SJCRH30 (cell line): ENCODE data around the gene SOX5. TPM values are rescaled to one million over a fixed set of nuclear protein-coding genes. Genes with fewer than 3 reads are reported as not detected.
"Not testable (repeated sequence)": the region's sequence is repeated elsewhere in the genome, so short reads cannot be mapped to it uniquely, and the experiment has no call there.

Experiments used
- DNase-seq, 2 experiments: peaks; one replicate each; pipeline ENCODE4 v3.0.0-alpha.2; 2015 to 2020
- H3K27ac ChIP-seq: fragments of 250-450 bp; sonication (Bioruptor Pico); 2 replicates; pipeline ENCODE4 v1.5.1; 2020; ENCODE audit warnings: mild to moderate bottlenecking, moderate library complexity
- H3K27me3 ChIP-seq: fragments of 250-450 bp; sonication (Bioruptor Pico); 2 replicates; pipeline ENCODE4 v1.5.1; 2020; ENCODE audit warnings: mild to moderate bottlenecking, moderate library complexity
- H3K36me3 ChIP-seq: fragments of 250-450 bp; sonication (Bioruptor Pico); 2 replicates; pipeline ENCODE4 v1.5.1; 2020; ENCODE audit warnings: mild to moderate bottlenecking, moderate library complexity
- H3K4me1 ChIP-seq: fragments of 250-450 bp; sonication (Bioruptor Pico); 2 replicates; pipeline ENCODE4 v1.5.1; 2020; ENCODE audit warnings: mild to moderate bottlenecking, moderate library complexity
- H3K4me3 ChIP-seq: fragments of 250-450 bp; sonication (Bioruptor Pico); 2 replicates; pipeline ENCODE4 v1.5.1; 2020; ENCODE audit warnings: mild to moderate bottlenecking, moderate library complexity
- H3K9me3 ChIP-seq: fragments of 250-450 bp; sonication (Bioruptor Pico); replicated peaks from 2 replicates; pipeline ENCODE4 v1.5.1; 2020; ENCODE audit warnings: mild to moderate bottlenecking, moderate library complexity
- total RNA-seq: library from RNA; depleted of rRNA; stranded (reverse); fragments of >200 nt; shearing (Covaris generic); gene quantifications from 2 replicates; pipeline ENCODE4 v1.2.3, GENCODE V29; 2014

SOX5 gene
- total RNA-seq, 1 experiment from 2014 or later, result 13.7 TPM

GRCh38 chr12:23888396-23889068, 60.9 kb downstream of the SOX5 start:
- H3K27ac ChIP-seq, result no peak overlapping the region
- no peak overlapping the region for H3K4me3 ChIP-seq
- H3K36me3 ChIP-seq, result no peaks in the 10 kb centered on the region
- DNase-seq, result no peak
- H3K4me1 ChIP-seq, result no peaks in the 10 kb centered on the region
- H3K9me3 ChIP-seq, result no peaks in the 10 kb centered on the region
- H3K27me3 ChIP-seq, result no peaks in the 10 kb centered on the region

GRCh38 chr12:23887055-23887835, 62.2 kb downstream of the SOX5 start:
- no peaks in the 10 kb centered on the region for H3K36me3 ChIP-seq
- no peaks in the 10 kb centered on the region for H3K9me3 ChIP-seq
- no peaks in the 10 kb centered on the region for H3K27me3 ChIP-seq
- no peaks in the 10 kb centered on the region for H3K4me1 ChIP-seq
- peak in 1 of 2 experiments; percentile 19 for DNase-seq
- H3K27ac ChIP-seq, result no peak overlapping the region
- no peak overlapping the region for H3K4me3 ChIP-seq

GRCh38 chr12:23885394-23885793, 64.1 kb downstream of the SOX5 start:
- no peaks in the 10 kb centered on the region for H3K4me1 ChIP-seq
- no peak overlapping the region for H3K27ac ChIP-seq
- no peak overlapping the region for H3K4me3 ChIP-seq
- H3K9me3 ChIP-seq, result no peaks in the 10 kb centered on the region
- H3K36me3 ChIP-seq, result no peaks in the 10 kb centered on the region
- DNase-seq, result no peak
- no peaks in the 10 kb centered on the region for H3K27me3 ChIP-seq

GRCh38 chr12:23884909-23885308, 64.6 kb downstream of the SOX5 start:
- Histone ChIP-seq H3K9me3 (no peaks in the 10 kb centered on the region), H3K4me1 (no peaks in the 10 kb centered on the region), H3K27me3 (no peaks in the 10 kb centered on the region), H3K36me3 (no peaks in the 10 kb centered on the region), H3K4me3 (no peak overlapping the region), H3K27ac (no peak overlapping the region)
- DNase-seq, result no peak

GRCh38 chr12:23880988-23881387, 68.5 kb downstream of the SOX5 start:
- DNase-seq, result no peak
- no peak overlapping the region for H3K4me3 ChIP-seq
- H3K36me3 ChIP-seq, result no peaks in the 10 kb centered on the region
- H3K4me1 ChIP-seq, result no peaks in the 10 kb centered on the region
- no peak overlapping the region for H3K27ac ChIP-seq
- H3K27me3 ChIP-seq, result no peaks in the 10 kb centered on the region
- 0 out of 2 replicates have a peak, but pooled peaks cover 2% of the 10 kb centered on the region for H3K9me3 ChIP-seq

GRCh38 chr12:23876618-23877017, 72.9 kb downstream of the SOX5 start:
- not testable (repeated sequence) for DNase-seq, H3K9me3 ChIP-seq, H3K36me3 ChIP-seq, H3K27me3 ChIP-seq, H3K4me3 ChIP-seq, H3K27ac ChIP-seq, H3K4me1 ChIP-seq

- no peaks in the 10 kb centered on the region for H3K27me3 ChIP-seq
- no peaks in the 10 kb centered on the region for H3K4me1 ChIP-seq
- no peak overlapping the region for H3K27ac ChIP-seq
These were observed 81.7 kb downstream of the SOX5 start for GRCh38 chr12:23867794-23868193.

GRCh38 chr12:23862701-23863100, 86.8 kb downstream of the SOX5 start:
- no peak overlapping the region for H3K27ac ChIP-seq
- no peak for DNase-seq
- H3K36me3 ChIP-seq, result no peaks in the 10 kb centered on the region

More at GRCh38 chr12:23867794-23868193, 81.7 kb downstream of the SOX5 start:
- Histone ChIP-seq H3K9me3 (no peaks in the 10 kb centered on the region), H3K36me3 (no peaks in the 10 kb centered on the region), H3K4me3 (no peak overlapping the region)
- no peak for DNase-seq

GRCh38 chr12:23860019-23860418, 89.5 kb downstream of the SOX5 start:
- 0 out of 2 replicates have a peak, but pooled peaks cover 3% of the 10 kb centered on the region for H3K9me3 ChIP-seq
- H3K4me3 ChIP-seq, result no peak overlapping the region
- H3K27me3 ChIP-seq, result no peaks in the 10 kb centered on the region
- no peaks in the 10 kb centered on the region for H3K36me3 ChIP-seq
- H3K27ac ChIP-seq, result no peak overlapping the region
- DNase-seq, result no peak
- H3K4me1 ChIP-seq, result no peaks in the 10 kb centered on the region

More at GRCh38 chr12:23862701-23863100, 86.8 kb downstream of the SOX5 start:
- Histone ChIP-seq H3K4me3 (no peak overlapping the region), H3K27me3 (no peaks in the 10 kb centered on the region), H3K9me3 (0 out of 2 replicates have a peak, but pooled peaks cover 3% of the 10 kb centered on the region), H3K4me1 (no peaks in the 10 kb centered on the region)

GRCh38 chr12:23857178-23857577, 92.3 kb downstream of the SOX5 start:
- peaks cover 3% of the 10 kb centered on the region; the same call in 1 of the 2 replicates for H3K9me3 ChIP-seq
- no peaks in the 10 kb centered on the region for H3K36me3 ChIP-seq
- H3K27ac ChIP-seq, result no peak overlapping the region
- H3K4me3 ChIP-seq, result no peak overlapping the region
- DNase-seq, result no peak
- no peaks in the 10 kb centered on the region for H3K4me1 ChIP-seq
- no peaks in the 10 kb centered on the region for H3K27me3 ChIP-seq

GRCh38 chr12:23855813-23856212, 93.7 kb downstream of the SOX5 start:
- DNase-seq, result no peak
- no peaks in the 10 kb centered on the region for H3K4me1 ChIP-seq
- H3K27me3 ChIP-seq, result no peaks in the 10 kb centered on the region
- peaks cover 3% of the 10 kb centered on the region; the same call in 1 of the 2 replicates for H3K9me3 ChIP-seq
- H3K27ac ChIP-seq, result no peak overlapping the region
- H3K4me3 ChIP-seq, result no peak overlapping the region
- no peaks in the 10 kb centered on the region for H3K36me3 ChIP-seq

GRCh38 chr12:23854598-23854997, 94.9 kb downstream of the SOX5 start:
- Histone ChIP-seq H3K9me3 (peaks cover 3% of the 10 kb centered on the region; the same call in 1 of the 2 replicates), H3K27ac (no peak overlapping the region), H3K4me3 (no peak overlapping the region), H3K27me3 (no peaks in the 10 kb centered on the region), H3K36me3 (no peaks in the 10 kb centered on the region), H3K4me1 (no peaks in the 10 kb centered on the region)
- DNase-seq, result no peak

GRCh38 chr12:23853640-23854039, 95.8 kb downstream of the SOX5 start:
- DNase-seq, result no peak
- Histone ChIP-seq H3K27me3 (no peaks in the 10 kb centered on the region), H3K27ac (no peak overlapping the region), H3K4me3 (no peak overlapping the region), H3K36me3 (no peaks in the 10 kb centered on the region), H3K4me1 (no peaks in the 10 kb centered on the region), H3K9me3 (peaks cover 3% of the 10 kb centered on the region; the same call in 1 of the 2 replicates)

- Histone ChIP-seq H3K27ac (no peak overlapping the region), H3K27me3 (no peaks in the 10 kb centered on the region), H3K4me1 (no peaks in the 10 kb centered on the region), H3K36me3 (no peaks in the 10 kb centered on the region), H3K9me3 (no peaks in the 10 kb centered on the region; the same call in 1 of the 2 replicates), H3K4me3 (no peak overlapping the region)
- DNase-seq, result no peak
These were observed 97.9 kb downstream of the SOX5 start for GRCh38 chr12:23851602-23852001.

GRCh38 chr12:23847857-23848256, 101.6 kb downstream of the SOX5 start:
- Histone ChIP-seq H3K4me1 (no peaks in the 10 kb centered on the region), H3K27me3 (no peaks in the 10 kb centered on the region), H3K36me3 (no peaks in the 10 kb centered on the region), H3K4me3 (no peak overlapping the region), H3K9me3 (no peaks in the 10 kb centered on the region), H3K27ac (no peak overlapping the region)
- DNase-seq, result no peak
